ENCODE data around the gene GGACT. TPM values are rescaled to one million over a fixed set of nuclear protein-coding genes. Genes with fewer than 3 reads are reported as not detected.
A peak's percentile ranks its signal among the peaks of the same experiment; 100 is the strongest.

GGACT gene
- polyA plus RNA-seq (2012; ENCODE audit: insufficient read length, low read depth), result 6.7 TPM

GRCh38 chr13:100588331-100589177 is at the start of gene GGACT:
GGACT (minus strand) TSS chr13:100588789; CDS start chr13:100532591, 56,198 bp downstream.
- TF ChIP-seq TAF1 (IDR thresholded peaks at IDR 0.05; ENCODE audit: borderline replicate concordance, insufficient read depth, low read length) (0 out of 2 replicates have a peak, but pooled peaks have one; percentile 28), SIN3A (IDR thresholded peaks at IDR 0.05; ENCODE audit: borderline replicate concordance, insufficient read depth, low read length) (no peak), REST (IDR thresholded peaks at IDR 0.05; ENCODE audit: insufficient read depth in 1 of 2, low read depth in 2 of 2, low read length in 2 of 2) (no peak), FOXP2 (optimal IDR thresholded peaks at IDR 0.05; ENCODE audit: borderline replicate concordance, extremely low read depth, extremely low read length, insufficient read depth) (peak; percentile 39), POLR2AphosphoS5 (IDR thresholded peaks at IDR 0.05; ENCODE audit: low read depth, low read length) (no peak)

GRCh38 chr13:100637796-100638195 is 49.2 kb upstream of the GGACT start:
- TF ChIP-seq REST (IDR thresholded peaks at IDR 0.05; ENCODE audit: insufficient read depth in 1 of 2, low read depth in 2 of 2, low read length in 2 of 2) (no peak), FOXP2 (optimal IDR thresholded peaks at IDR 0.05; ENCODE audit: borderline replicate concordance, extremely low read depth, extremely low read length, insufficient read depth) (no peak), SIN3A (IDR thresholded peaks at IDR 0.05; ENCODE audit: borderline replicate concordance, insufficient read depth, low read length) (no peak), POLR2AphosphoS5 (IDR thresholded peaks at IDR 0.05; ENCODE audit: low read depth, low read length) (no peak), TAF1 (IDR thresholded peaks at IDR 0.05; ENCODE audit: borderline replicate concordance, insufficient read depth, low read length) (no peak)

DNA sequence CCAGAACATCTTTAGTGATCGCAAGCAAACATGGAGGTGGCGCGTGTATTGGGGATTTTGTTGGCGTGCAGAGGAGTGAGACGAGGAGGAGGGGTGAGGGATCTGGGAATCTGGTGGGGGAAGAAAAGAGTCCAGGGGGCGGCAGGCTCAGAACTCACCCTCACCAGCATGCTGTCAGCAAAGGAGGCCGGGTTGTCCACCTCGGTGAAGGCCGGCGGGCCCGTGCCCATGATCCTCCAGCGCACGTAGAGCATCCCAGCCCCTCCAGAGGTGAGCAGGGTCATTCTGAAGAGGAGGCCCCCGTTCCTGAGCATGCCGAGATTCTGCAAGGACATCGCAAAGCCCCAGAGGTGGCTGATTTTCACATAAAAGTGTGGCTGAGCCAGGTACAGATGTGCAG is 48.8 kb upstream of the GGACT start:
- TF ChIP-seq SIN3A (IDR thresholded peaks at IDR 0.05; ENCODE audit: borderline replicate concordance, insufficient read depth, low read length), result no peak
- no peak for TF ChIP-seq FOXP2 (optimal IDR thresholded peaks at IDR 0.05; ENCODE audit: borderline replicate concordance, extremely low read depth, extremely low read length, insufficient read depth)
- no peak for TF ChIP-seq TAF1 (IDR thresholded peaks at IDR 0.05; ENCODE audit: borderline replicate concordance, insufficient read depth, low read length)
- no peak for TF ChIP-seq POLR2AphosphoS5 (IDR thresholded peaks at IDR 0.05; ENCODE audit: low read depth, low read length)
- TF ChIP-seq REST (IDR thresholded peaks at IDR 0.05; ENCODE audit: insufficient read depth in 1 of 2, low read depth in 2 of 2, low read length in 2 of 2), result no peak

GRCh38 chr13:100636441-100636840 is 47.9 kb upstream of the GGACT start:
- TF ChIP-seq SIN3A (IDR thresholded peaks at IDR 0.05; ENCODE audit: borderline replicate concordance, insufficient read depth, low read length) (no peak), POLR2AphosphoS5 (IDR thresholded peaks at IDR 0.05; ENCODE audit: low read depth, low read length) (no peak), FOXP2 (optimal IDR thresholded peaks at IDR 0.05; ENCODE audit: borderline replicate concordance, extremely low read depth, extremely low read length, insufficient read depth) (no peak), REST (IDR thresholded peaks at IDR 0.05; ENCODE audit: insufficient read depth in 1 of 2, low read depth in 2 of 2, low read length in 2 of 2) (no peak), TAF1 (IDR thresholded peaks at IDR 0.05; ENCODE audit: borderline replicate concordance, insufficient read depth, low read length) (no peak)
